ENCODE data around the gene METTL25.

DNA sequence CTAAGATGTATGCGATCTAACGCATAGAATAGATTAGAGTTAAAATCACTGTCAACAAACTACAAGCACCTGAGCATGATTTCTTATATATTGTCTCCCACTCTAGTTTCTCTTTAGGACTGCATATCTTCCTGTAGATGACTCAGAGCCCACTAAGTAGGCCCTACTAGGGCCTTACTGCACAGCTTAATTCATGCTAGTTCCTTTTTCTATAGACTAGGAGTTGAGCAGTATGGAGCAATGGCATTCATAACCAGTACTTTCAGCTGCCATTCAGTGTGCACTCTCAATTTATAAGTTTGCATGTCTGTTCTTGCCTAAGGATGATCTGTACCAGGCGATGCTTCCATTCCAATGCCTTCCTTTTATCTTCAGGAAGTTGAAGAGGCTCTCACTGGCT is 103.5 kb downstream of the METTL25 start:
- TF ChIP-seq, protein P1, sequence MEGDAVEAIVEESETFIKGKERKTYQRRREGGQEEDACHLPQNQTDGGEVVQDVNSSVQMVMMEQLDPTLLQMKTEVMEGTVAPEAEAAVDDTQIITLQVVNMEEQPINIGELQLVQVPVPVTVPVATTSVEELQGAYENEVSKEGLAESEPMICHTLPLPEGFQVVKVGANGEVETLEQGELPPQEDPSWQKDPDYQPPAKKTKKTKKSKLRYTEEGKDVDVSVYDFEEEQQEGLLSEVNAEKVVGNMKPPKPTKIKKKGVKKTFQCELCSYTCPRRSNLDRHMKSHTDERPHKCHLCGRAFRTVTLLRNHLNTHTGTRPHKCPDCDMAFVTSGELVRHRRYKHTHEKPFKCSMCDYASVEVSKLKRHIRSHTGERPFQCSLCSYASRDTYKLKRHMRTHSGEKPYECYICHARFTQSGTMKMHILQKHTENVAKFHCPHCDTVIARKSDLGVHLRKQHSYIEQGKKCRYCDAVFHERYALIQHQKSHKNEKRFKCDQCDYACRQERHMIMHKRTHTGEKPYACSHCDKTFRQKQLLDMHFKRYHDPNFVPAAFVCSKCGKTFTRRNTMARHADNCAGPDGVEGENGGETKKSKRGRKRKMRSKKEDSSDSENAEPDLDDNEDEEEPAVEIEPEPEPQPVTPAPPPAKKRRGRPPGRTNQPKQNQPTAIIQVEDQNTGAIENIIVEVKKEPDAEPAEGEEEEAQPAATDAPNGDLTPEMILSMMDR (conservative IDR thresholded peaks at IDR 0.05; ENCODE audit: low read length), result no peak
- TF ChIP-seq EZH2phosphoT487 (IDR thresholded peaks at IDR 0.05; ENCODE audit: borderline replicate concordance), result no peak

All from Loucy (cell line).